ENCODE data around the gene C15orf62. TPM values are rescaled to one million over a fixed set of nuclear protein-coding genes. Genes with fewer than 3 reads are reported as not detected.

The C15orf62 gene
- total RNA-seq, 1 donor, result 0.18 TPM

DNA sequence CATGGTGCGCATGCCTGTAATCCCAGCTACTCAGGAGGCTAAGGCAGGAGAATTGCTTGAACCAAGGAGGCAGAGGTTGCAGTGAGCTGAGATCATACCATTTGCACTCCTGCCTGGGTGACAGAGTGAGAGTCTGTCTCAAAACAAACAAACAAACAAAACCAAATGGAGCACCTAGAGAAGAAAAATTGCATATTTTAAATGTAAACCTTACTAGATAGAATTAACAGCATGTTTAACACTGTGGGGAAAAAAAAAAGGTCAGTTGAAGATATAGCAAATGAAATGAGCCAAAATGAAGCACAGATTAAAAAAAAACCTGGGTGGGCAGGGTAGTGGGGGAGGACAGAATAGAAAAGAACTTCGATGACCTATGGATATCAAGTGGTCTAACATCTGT is 51.4 kb downstream of the C15orf62 start:
- no peak overlapping the region for H3K4me3 ChIP-seq (ENCODE audit: low read depth, low read length)
- DNase-seq (ENCODE audit: low read depth), result no peak
- TF ChIP-seq, protein P1, sequence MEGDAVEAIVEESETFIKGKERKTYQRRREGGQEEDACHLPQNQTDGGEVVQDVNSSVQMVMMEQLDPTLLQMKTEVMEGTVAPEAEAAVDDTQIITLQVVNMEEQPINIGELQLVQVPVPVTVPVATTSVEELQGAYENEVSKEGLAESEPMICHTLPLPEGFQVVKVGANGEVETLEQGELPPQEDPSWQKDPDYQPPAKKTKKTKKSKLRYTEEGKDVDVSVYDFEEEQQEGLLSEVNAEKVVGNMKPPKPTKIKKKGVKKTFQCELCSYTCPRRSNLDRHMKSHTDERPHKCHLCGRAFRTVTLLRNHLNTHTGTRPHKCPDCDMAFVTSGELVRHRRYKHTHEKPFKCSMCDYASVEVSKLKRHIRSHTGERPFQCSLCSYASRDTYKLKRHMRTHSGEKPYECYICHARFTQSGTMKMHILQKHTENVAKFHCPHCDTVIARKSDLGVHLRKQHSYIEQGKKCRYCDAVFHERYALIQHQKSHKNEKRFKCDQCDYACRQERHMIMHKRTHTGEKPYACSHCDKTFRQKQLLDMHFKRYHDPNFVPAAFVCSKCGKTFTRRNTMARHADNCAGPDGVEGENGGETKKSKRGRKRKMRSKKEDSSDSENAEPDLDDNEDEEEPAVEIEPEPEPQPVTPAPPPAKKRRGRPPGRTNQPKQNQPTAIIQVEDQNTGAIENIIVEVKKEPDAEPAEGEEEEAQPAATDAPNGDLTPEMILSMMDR (IDR thresholded peaks at IDR 0.05; ENCODE audit: insufficient read depth, low read length), result no peak

Small RNAs within 50 kb of the gene (small RNA-seq; reads per million reads assigned to genes)
- gene SUMO2P15, result not detected

Other genes starting within 250 kb of the C15orf62 start
- gene CCDC32, start 204.9 kb upstream of the C15orf62 start, total RNA-seq (ENCODE audit: low replicate concordance), result 21.3 and 24.0 TPM in 2 replicates
- 6.2 and 7.6 TPM in 2 replicates for gene RPUSD2, start 200.7 kb upstream of the C15orf62 start, total RNA-seq (ENCODE audit: low replicate concordance)
- gene KNL1, start 175.7 kb upstream of the C15orf62 start, total RNA-seq (ENCODE audit: low replicate concordance), result 1.3 and 35.9 TPM in 2 replicates
- 2.9 and 12.1 TPM in 2 replicates for gene RAD51, start 74.8 kb upstream of the C15orf62 start, total RNA-seq (ENCODE audit: low replicate concordance)
- gene RMDN3, start 14.7 kb upstream of the C15orf62 start, total RNA-seq (ENCODE audit: low replicate concordance), result 18.0 and 54.0 TPM in 2 replicates
- 0.82 and 2.0 TPM in 2 replicates for gene GCHFR, start 5.9 kb upstream of the C15orf62 start, total RNA-seq (ENCODE audit: low replicate concordance)
- 13.0 and 24.9 TPM in 2 replicates for gene ZFYVE19, start 37.1 kb downstream of the C15orf62 start, total RNA-seq (ENCODE audit: low replicate concordance)
- 21.6 and 33.5 TPM in 2 replicates for gene DNAJC17, start 37.5 kb downstream of the C15orf62 start, total RNA-seq (ENCODE audit: low replicate concordance)
- not detected in 2 replicates for gene PPP1R14D, start 58.7 kb downstream of the C15orf62 start, total RNA-seq (ENCODE audit: low replicate concordance)
- gene SPINT1, start 74.1 kb downstream of the C15orf62 start, total RNA-seq (ENCODE audit: low replicate concordance), result not detected in 2 replicates
- 0.82 TPM in 1 of 2 replicates, not detected in the other for gene RHOV, start 104.3 kb downstream of the C15orf62 start, total RNA-seq (ENCODE audit: low replicate concordance)
- gene VPS18, start 124.5 kb downstream of the C15orf62 start, total RNA-seq (ENCODE audit: low replicate concordance), result 32.2 and 57.4 TPM in 2 replicates
- gene DLL4, start 159.4 kb downstream of the C15orf62 start, total RNA-seq (ENCODE audit: low replicate concordance), result 0.08 and 0.09 TPM in 2 replicates
- gene CHAC1, start 183.5 kb downstream of the C15orf62 start, total RNA-seq (ENCODE audit: low replicate concordance), result 4.7 and 11.4 TPM in 2 replicates

Measured in fibroblast of the aortic adventitia (primary cell).